GM12864 (cell line): ENCODE results near the gene FSTL4.

Experiments used
- DNase-seq: peaks from one replicate; pipeline ENCODE4 v3.0.0-alpha.2; 2011; ENCODE audit warnings: low read depth
- H3K4me3 ChIP-seq: 2 replicates; pipeline ENCODE4 v1.5.1; 2011; ENCODE audit warnings: mild to moderate bottlenecking, low read depth, low read length, control low read depth
- CTCF ChIP-seq: IDR thresholded peaks from 2 replicates; pipeline ENCODE4 v1.5.1; 2011; ENCODE audit warnings: low read depth, mild to moderate bottlenecking, moderate library complexity, low read length, control low read depth, inconsistent platforms; ENCODE audit errors: missing control alignments

Gene FSTL4

GRCh38 chr5:133234273-133234672 lies 378.1 kb downstream of the FSTL4 start:
- DNase-seq = no peak
- TF ChIP-seq CTCF = no peak
- no peak overlapping the region for H3K4me3 ChIP-seq

- no peak overlapping the region for H3K4me3 ChIP-seq
- DNase-seq = no peak
- TF ChIP-seq CTCF = no peak
Observed at GRCh38 chr5:133233616-133234015, 378.7 kb downstream of the FSTL4 start.

- no peak for DNase-seq
- TF ChIP-seq CTCF = no peak
- no peak overlapping the region for H3K4me3 ChIP-seq
Observed at GRCh38 chr5:133232911-133233310, 379.4 kb downstream of the FSTL4 start.

- no peak overlapping the region for H3K4me3 ChIP-seq
- TF ChIP-seq CTCF = no peak
- no peak for DNase-seq
Observed at GRCh38 chr5:133232435-133232834, 379.9 kb downstream of the FSTL4 start.

GRCh38 chr5:133232011-133232410 lies 380.3 kb downstream of the FSTL4 start:
- DNase-seq = no peak
- no peak overlapping the region for H3K4me3 ChIP-seq
- TF ChIP-seq CTCF = no peak

- no peak overlapping the region for H3K4me3 ChIP-seq
- DNase-seq = no peak
- no peak for TF ChIP-seq CTCF
Observed at GRCh38 chr5:133230823-133231578, 381.3 kb downstream of the FSTL4 start.

- TF ChIP-seq CTCF = no peak
- H3K4me3 ChIP-seq = no peak overlapping the region
- no peak for DNase-seq
Observed at GRCh38 chr5:133229931-133230664, 382.2 kb downstream of the FSTL4 start.
